Fibroblast of lung (primary cell): ENCODE measurements around the gene CRKL. TPM values are rescaled to one million over a fixed set of nuclear protein-coding genes. Genes with fewer than 3 reads are reported as not detected.
"Not testable (repeated sequence)": the region's sequence is repeated elsewhere in the genome, so short reads cannot be mapped to it uniquely, and the experiment has no call there.

Experiments
- DNase-seq, 2 donors: peaks; one replicate each; pipeline versions ENCODE4 v3.0.0 to v3.0.0-alpha.2; 2010; ENCODE audit warnings: low read depth in 2 of 2
- H2AFZ ChIP-seq: 2 replicates; pipeline ENCODE4 v1.5.1; 2012; ENCODE audit warnings: low read length, control low read depth, inconsistent platforms
- H3K27ac ChIP-seq: 2 replicates; pipeline ENCODE4 v1.5.1; 2011; ENCODE audit warnings: low read length, control low read depth; ENCODE audit not compliant: insufficient read depth
- H3K27me3 ChIP-seq: 2 replicates; pipeline ENCODE4 v1.5.1; 2011; ENCODE audit warnings: mild to moderate bottlenecking, low read length; ENCODE audit not compliant: control insufficient read depth, insufficient read depth
- H3K36me3 ChIP-seq: 2 replicates; pipeline ENCODE4 v1.5.1; 2011; ENCODE audit warnings: low read length; ENCODE audit not compliant: control insufficient read depth, insufficient read depth
- H3K4me1 ChIP-seq: 2 replicates; pipeline ENCODE4 v1.5.1; 2011; ENCODE audit warnings: low read length; ENCODE audit not compliant: control insufficient read depth, insufficient read depth; ENCODE audit errors: extremely low read depth
- H3K4me2 ChIP-seq: 2 replicates; pipeline ENCODE4 v1.5.1; 2011; ENCODE audit warnings: low read length, control low read depth; ENCODE audit not compliant: insufficient read depth; ENCODE audit errors: extremely low read depth
- H3K4me3 ChIP-seq, 4 experiments: fragments of 200-600 bp in 1 of 4; sonication (generic) in 1 of 4; replicated peaks in 1 of 4; 2 replicates each; pipeline ENCODE4 v1.5.1; 2011 to 2016; ENCODE audit warnings: low read length in 4 of 4, low read depth in 3 of 4, mild to moderate bottlenecking in 3 of 4, control low read depth in 2 of 4, inconsistent platforms in 1 of 4, mixed read lengths in 1 of 4; ENCODE audit not compliant: insufficient read depth in 1 of 4; ENCODE audit errors: control extremely low read depth in 1 of 4
- H3K79me2 ChIP-seq: 2 replicates; pipeline ENCODE4 v1.5.1; 2012; ENCODE audit warnings: mild to moderate bottlenecking, low read length, inconsistent platforms; ENCODE audit not compliant: control insufficient read depth, insufficient read depth
- H3K9ac ChIP-seq: 2 replicates; pipeline ENCODE4 v1.5.1; 2011; ENCODE audit warnings: mild to moderate bottlenecking, low read length, control low read depth; ENCODE audit not compliant: insufficient read depth
- H3K9me3 ChIP-seq: 2 replicates; pipeline ENCODE4 v1.5.1; 2012; ENCODE audit warnings: low read depth, low read length; ENCODE audit not compliant: control insufficient read depth, insufficient read depth
- H4K20me1 ChIP-seq: 2 replicates; pipeline ENCODE4 v1.5.1; 2011; ENCODE audit warnings: low read length; ENCODE audit not compliant: control insufficient read depth, insufficient read depth; ENCODE audit errors: extremely low read depth
- CTCF ChIP-seq, 2 donors: IDR thresholded peaks in 1 of 2; conservative IDR thresholded peaks in 1 of 2; 1 replicate in 1 of 2; 2 replicates in 1 of 2; pipeline ENCODE4 v1.5.1; 2011 to 2012; ENCODE audit warnings: low read length in 2 of 2, control low read depth in 1 of 2, inconsistent platforms in 1 of 2, low read depth in 1 of 2, mild to moderate bottlenecking in 1 of 2
- EZH2 ChIP-seq: IDR thresholded peaks from 2 replicates; pipeline ENCODE4 v1.5.1; 2012; ENCODE audit warnings: low read length, control low read depth, mild to moderate bottlenecking; ENCODE audit errors: missing control alignments
- polyA plus RNA-seq, 2 donors: library from polyadenylated mRNA; depleted of rRNA in 1 of 2; stranded (reverse) in 1 of 2; unstranded in 1 of 2; fragments of >200 nt; gene quantifications; 2 replicates each; pipeline ENCODE4 v1.2.1, GENCODE V29; 2011 to 2012; ENCODE audit warnings: missing spikeins in 1 of 2
- total RNA-seq: library from RNA; depleted of rRNA; stranded (reverse); fragments of >200 nt; gene quantifications from 2 replicates; pipeline ENCODE4 v1.2.1, GENCODE V29; 2014

Gene CRKL
- total and polyA plus RNA-seq, 2 donors (not counting 1 experiment from before 2014, with no cell fraction given), result 23.8 to 45.1 TPM

GRCh38 chr22:20899827-20900423 is 17.3 kb upstream of the CRKL start:
- Histone ChIP-seq H3K4me2 (no peak overlapping the region), H3K27ac (no peak overlapping the region), H3K79me2 (no peaks in the 10 kb centered on the region), H3K4me3 (no peak overlapping the region), H3K9ac (no peak overlapping the region), H4K20me1 (no peaks in the 10 kb centered on the region), H2AFZ (no peak overlapping the region), H3K9me3 (no peaks in the 10 kb centered on the region), H3K36me3 (no peaks in the 10 kb centered on the region), H3K27me3 (no peaks in the 10 kb centered on the region), H3K4me1 (peaks cover 8% of the 10 kb centered on the region)
- DNase-seq, result no peak
- no peak for TF ChIP-seq CTCF (conservative IDR thresholded peaks at IDR 0.05 in 1 of 2, IDR thresholded peaks at IDR 0.05 in 1 of 2; ENCODE audit: low read depth in 1 of 2, low read length in 2 of 2)
- no peak for TF ChIP-seq EZH2

- not testable (repeated sequence) for H4K20me1 ChIP-seq, H3K27me3 ChIP-seq
These were observed 15.8 kb upstream of the CRKL start for GRCh38 chr22:20901093-20902033.

GRCh38 chr22:20903093-20903492 is 14.1 kb upstream of the CRKL start:
- Histone ChIP-seq H3K4me2 (no peak overlapping the region), H3K27me3 (no peaks in the 10 kb centered on the region), H2AFZ (no peak overlapping the region), H3K36me3 (no peaks in the 10 kb centered on the region), H3K79me2 (no peaks in the 10 kb centered on the region), H4K20me1 (no peaks in the 10 kb centered on the region), H3K27ac (no peak overlapping the region), H3K9me3 (no peaks in the 10 kb centered on the region), H3K4me1 (peaks cover 11% of the 10 kb centered on the region), H3K9ac (no peak overlapping the region), H3K4me3 (no peak overlapping the region)
- TF ChIP-seq EZH2 (no peak), CTCF (conservative IDR thresholded peaks at IDR 0.05 in 1 of 2, IDR thresholded peaks at IDR 0.05 in 1 of 2; ENCODE audit: low read depth in 1 of 2, low read length in 2 of 2) (no peak)
- no peak for DNase-seq

More at GRCh38 chr22:20901093-20902033, 15.8 kb upstream of the CRKL start:
- H3K36me3 ChIP-seq, H3K4me3 ChIP-seq, H2AFZ ChIP-seq, H3K79me2 ChIP-seq, H3K9me3 ChIP-seq, DNase-seq, H3K9ac ChIP-seq, H3K27ac ChIP-seq, H3K4me2 ChIP-seq: not testable (repeated sequence)
- H3K4me1 ChIP-seq, result peaks cover 11% of the 10 kb centered on the region
